CD14-positive monocyte (primary cell): ENCODE data around the gene ZNF784. TPM values are rescaled to one million over a fixed set of nuclear protein-coding genes. Genes with fewer than 3 reads are reported as not detected.

Source experiments
- DNase-seq, 3 donors: peaks; one replicate each; pipeline ENCODE4 v3.0.0-alpha.2; 2011 to 2022
- H2AFZ ChIP-seq: 2 replicates; pipeline ENCODE4 v1.6.0; 2012; ENCODE audit warnings: mild to moderate bottlenecking, low read depth, low read length, inconsistent platforms; ENCODE audit not compliant: insufficient read depth, poor library complexity, severe bottlenecking
- H3K27ac ChIP-seq, 2 donors: 1 replicate in 1 of 2; 2 replicates in 1 of 2; pipeline ENCODE4 v1.5.1; 2012 to 2013; ENCODE audit warnings: low read length in 2 of 2, control low read depth in 1 of 2, inconsistent platforms in 1 of 2, low read depth in 1 of 2, mild to moderate bottlenecking in 1 of 2
- H3K27me3 ChIP-seq, 2 donors: one replicate each; pipeline versions ENCODE4 v1.6.0 to v1.6.1; 2011 to 2013; ENCODE audit warnings: low read length in 2 of 2; ENCODE audit not compliant: control insufficient read depth in 2 of 2, insufficient read depth in 2 of 2
- H3K36me3 ChIP-seq, 2 donors: replicated peaks in 1 of 2; 1 replicate in 1 of 2; 2 replicates in 1 of 2; pipeline versions ENCODE4 v1.5.1 to v1.6.1; 2012 to 2013; ENCODE audit warnings: low read length in 2 of 2, control low read depth in 1 of 2, inconsistent platforms in 1 of 2, mild to moderate bottlenecking in 1 of 2; ENCODE audit not compliant: insufficient read depth in 2 of 2, control insufficient read depth in 1 of 2
- H3K4me1 ChIP-seq, 2 donors: 1 replicate in 1 of 2; 2 replicates in 1 of 2; pipeline versions ENCODE4 v1.5.1 to v1.6.1; 2012 to 2013; ENCODE audit warnings: low read length in 2 of 2, control low read depth in 1 of 2, inconsistent platforms in 1 of 2, mild to moderate bottlenecking in 1 of 2, moderate library complexity in 1 of 2; ENCODE audit not compliant: insufficient read depth in 2 of 2, control insufficient read depth in 1 of 2
- H3K4me2 ChIP-seq: replicated peaks from 2 replicates; pipeline ENCODE3; 2012; ENCODE audit warnings: low read length, moderate library complexity, mild to moderate bottlenecking; ENCODE audit not compliant: poor library complexity, severe bottlenecking; ENCODE audit errors: extremely low read depth
- H3K4me3 ChIP-seq, 3 experiments: fragments of 200-600 bp in 1 of 3; sonication (generic) in 1 of 3; replicated peaks in 1 of 3; 1 replicate in 2 of 3; 2 replicates in 1 of 3; pipeline ENCODE4 v1.5.1; 2011 to 2013; ENCODE audit warnings: low read length in 3 of 3, mild to moderate bottlenecking in 3 of 3, control low read depth in 2 of 3, low read depth in 2 of 3, inconsistent platforms in 1 of 3, moderate library complexity in 1 of 3
- H3K79me2 ChIP-seq: 2 replicates; pipeline ENCODE4 v1.6.0; 2012; ENCODE audit warnings: mild to moderate bottlenecking, control low read depth, inconsistent platforms, low read length, moderate library complexity; ENCODE audit not compliant: insufficient read depth
- H3K9ac ChIP-seq: 2 replicates; pipeline ENCODE4 v1.6.0; 2017; ENCODE audit warnings: low read length, mild to moderate bottlenecking; ENCODE audit not compliant: insufficient read depth, poor library complexity, severe bottlenecking
- H3K9me3 ChIP-seq, 2 donors: replicated peaks in 1 of 2; 1 replicate in 1 of 2; 2 replicates in 1 of 2; pipeline versions ENCODE4 v1.5.1 to v1.6.1; 2012 to 2013; ENCODE audit warnings: low read length in 2 of 2, control low read depth in 1 of 2; ENCODE audit not compliant: control insufficient read depth in 1 of 2, insufficient read depth in 1 of 2
- H4K20me1 ChIP-seq: 2 replicates; pipeline ENCODE4 v1.6.0; 2012; ENCODE audit warnings: mild to moderate bottlenecking, low read length, control low read depth, moderate library complexity; ENCODE audit not compliant: insufficient read depth
- H3K27ac Mint-ChIP-seq, 7 donors: one replicate each; pipeline ENCODE4 v1.8.0; 2020; ENCODE audit warnings: mild to moderate bottlenecking in 7 of 7, mixed read lengths in 7 of 7, moderate library complexity in 6 of 7, inconsistent platforms in 2 of 7
- H3K27me3 Mint-ChIP-seq, 3 donors: one replicate each; pipeline ENCODE4 v1.8.0; 2021 to 2022; ENCODE audit warnings: low read depth in 3 of 3, mild to moderate bottlenecking in 3 of 3, mixed read lengths in 3 of 3, moderate library complexity in 3 of 3, inconsistent platforms in 1 of 3
- H3K36me3 Mint-ChIP-seq, 2 donors: one replicate each; pipeline ENCODE4 v1.8.0; 2020; ENCODE audit warnings: mixed read lengths in 2 of 2, inconsistent platforms in 1 of 2, mild to moderate bottlenecking in 1 of 2
- H3K4me1 Mint-ChIP-seq: one replicate; pipeline ENCODE4 v1.8.0; 2020; ENCODE audit warnings: mild to moderate bottlenecking, mixed read lengths
- H3K4me3 Mint-ChIP-seq, 2 donors: one replicate each; pipeline ENCODE4 v1.8.0; 2020; ENCODE audit warnings: mild to moderate bottlenecking in 2 of 2, mixed read lengths in 2 of 2, moderate library complexity in 1 of 2
- H3K9me3 Mint-ChIP-seq, 7 donors: one replicate each; pipeline ENCODE4 v1.8.0; 2020 to 2022; ENCODE audit warnings: mixed read lengths in 7 of 7, mild to moderate bottlenecking in 6 of 7, moderate library complexity in 6 of 7, inconsistent platforms in 2 of 7
- CTCF ChIP-seq: fragments of 200-600 bp; IDR thresholded peaks from one replicate; pipeline ENCODE4 v1.8.0; 2022; ENCODE audit warnings: antibody characterized with exemption, mild to moderate bottlenecking
- WGBS: methylation state at CpG from one replicate; pipeline ENCODE4 v1.1.5; 2013; ENCODE audit warnings: missing lambda C conversion rate; ENCODE audit not compliant: insufficient coverage; 5-methylcytosine and 5-hydroxymethylcytosine counted together
- intact Hi-C, 2 donors: fragments of 100-400 bp; cut with micrococcal nuclease; formaldehyde crosslinking; loops; one replicate each; pipeline versions ENCODE4 v1.15.0 to v1.15.1; 2023
- polyA plus RNA-seq, 3 donors: library from polyadenylated mRNA; depleted of rRNA in 1 of 3; unstranded in 2 of 3; stranded (reverse) in 1 of 3; fragments of 300-500 nt in 2 of 3; fragments of >200 nt in 1 of 3; fragmentation: Illumina TruSeq in 2 of 3; gene quantifications; 1 replicate in 2 of 3; 2 replicates in 1 of 3; pipeline ENCODE4 v1.2.3, GENCODE V29; 2012 to 2021

Gene ZNF784
- polyA plus RNA-seq, 3 donors, result 1.5 to 5.5 (median 2.4) TPM

- peaks cover 25 to 37% (median 34%) of the 10 kb centered on the region in 3 donors for H3K27me3 Mint-ChIP-seq
- Histone ChIP-seq H3K4me3 (peak overlapping the region in 2 of 3 experiments; percentile 24 to 75), H3K4me2 (peak overlapping the region; percentile 88), H3K27ac (no peak overlapping the region), H3K9ac (no peak overlapping the region), H3K36me3 (no peaks in the 10 kb centered on the region), H4K20me1 (no peaks in the 10 kb centered on the region), H3K79me2 (no peaks in the 10 kb centered on the region), H2AFZ (peak overlapping the region; percentile 65), H3K9me3 (no peaks in the 10 kb centered on the region), H3K27me3 (peaks cover 9 to 29% of the 10 kb centered on the region in 2 donors), H3K4me1 (peaks cover 10 to 21% of the 10 kb centered on the region in 2 donors)
- TF ChIP-seq CTCF, result no peak
- peak; percentile 84 to 85 (median 84) for DNase-seq
- peaks cover 0 to 9% (median 3%) of the 10 kb centered on the region in 7 donors for H3K9me3 Mint-ChIP-seq
- WGBS, result 3% methylated on average over 28 of the region's 40 CpGs
- H3K36me3 Mint-ChIP-seq, result peaks cover 3 to 4% of the 10 kb centered on the region in 2 donors
- peak overlapping the region in 2 of 7 donors; percentile 45 to 50 for H3K27ac Mint-ChIP-seq
- H3K4me3 Mint-ChIP-seq, result peak overlapping the region; percentile 76 to 92
- intact Hi-C loops, result loop anchor here in 1 of 2 donors (1.0 to 5.0 kb wide), 2 partner anchors 12 to 35 kb away; partner anchors contain the start of genes FIZ1 and ZNF784
- H3K4me1 Mint-ChIP-seq, result peaks cover 20% of the 10 kb centered on the region
These were observed 37.2 kb downstream of the ZNF784 start for GRCh38 chr19:55586976-55587668.

DNA sequence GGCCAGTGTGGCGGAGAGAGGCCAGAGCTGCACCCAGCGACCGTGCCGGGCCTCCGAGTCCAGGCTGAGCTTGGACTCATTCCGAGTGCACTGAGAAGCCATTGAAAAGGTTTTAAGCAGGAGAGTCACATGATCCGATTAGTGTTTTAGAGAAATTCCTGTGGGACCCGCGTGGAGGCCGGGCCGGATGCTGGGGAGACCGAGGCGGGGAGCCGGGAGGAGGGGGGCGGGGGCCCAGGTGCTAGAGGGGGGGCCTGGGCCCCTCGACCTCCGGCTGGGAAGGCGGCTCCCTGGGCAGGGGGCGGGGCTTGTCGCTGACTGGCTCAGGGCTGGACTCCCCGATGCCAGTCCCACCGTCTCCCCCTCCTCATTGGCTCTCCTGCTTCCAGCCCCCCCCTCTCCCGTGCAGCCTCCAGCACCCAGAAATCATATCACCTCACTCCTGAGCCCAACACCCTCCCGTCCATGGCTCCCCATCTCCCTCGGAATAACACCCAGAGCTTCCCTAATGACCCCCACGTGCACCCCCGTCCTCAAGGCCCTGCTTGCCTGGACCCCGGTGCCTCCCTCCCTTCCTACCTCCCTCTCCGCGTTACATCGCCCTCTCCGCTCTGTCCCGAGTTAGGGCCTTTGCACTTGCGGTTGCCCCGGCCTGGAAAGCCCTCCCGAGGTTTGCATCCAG is 38.6 kb downstream of the ZNF784 start:
- H3K4me1 Mint-ChIP-seq, result peaks cover 31% of the 10 kb centered on the region
- H3K27ac Mint-ChIP-seq, result peak overlapping the region in 1 of 7 donors; percentile 61
- no peak overlapping the region for H3K4me2 ChIP-seq
- no peaks in the 10 kb centered on the region for H3K36me3 ChIP-seq
- peaks cover 25 to 37% (median 34%) of the 10 kb centered on the region in 3 donors for H3K27me3 Mint-ChIP-seq
- no peaks in the 10 kb centered on the region for H4K20me1 ChIP-seq
- H3K27ac ChIP-seq, result no peak overlapping the region
- no peak overlapping the region for H3K4me3 ChIP-seq
- no peak overlapping the region for H3K9ac ChIP-seq
- no peaks in the 10 kb centered on the region for H3K79me2 ChIP-seq
- peak overlapping the region; percentile 35 for H2AFZ ChIP-seq
- no peaks in the 10 kb centered on the region for H3K9me3 ChIP-seq
- peaks cover 9 to 29% of the 10 kb centered on the region in 2 donors for H3K27me3 ChIP-seq
- WGBS, result 2% methylated on average over 24 of the region's 36 CpGs
- peaks cover 18 to 31% of the 10 kb centered on the region in 2 donors for H3K4me1 ChIP-seq
- peaks cover 0 to 3% of the 10 kb centered on the region in 2 donors for H3K36me3 Mint-ChIP-seq
- H3K9me3 Mint-ChIP-seq, result peaks cover 0 to 9% (median 1%) of the 10 kb centered on the region in 7 donors
- intact Hi-C loops, result loop anchor here in 1 of 2 donors (5.0 kb wide), 1 partner anchor 37 kb away; the partner anchor contains the start of gene ZNF784
- TF ChIP-seq CTCF, result no peak
- H3K4me3 Mint-ChIP-seq, result peak overlapping the region; percentile 34 to 92
- DNase-seq, result no peak
